HepG2 (cell line): ENCODE results near the gene ZNF506. TPM values are rescaled to one million over a fixed set of nuclear protein-coding genes. Genes with fewer than 3 reads are reported as not detected.

Experiments used
- CSRNP1 ChIP-seq: sonication (generic); formaldehyde crosslinking; IDR thresholded peaks from 2 replicates; pipeline ENCODE4 v1.8.1; 2023; ENCODE audit warnings: mild to moderate bottlenecking, missing genetic modification reagents
- FOXA1 ChIP-seq, 2 experiments: fragments of 450-650 bp in 1 of 2; sonication (generic) in 1 of 2; formaldehyde crosslinking in 1 of 2; IDR thresholded peaks; 2 replicates each; pipeline versions ENCODE4 v1.4.0 to v1.6.1; 2016 to 2020; ENCODE audit warnings: missing genetic modification reagents in 1 of 2
- HCFC1 ChIP-seq: fragments of 150-350 bp; IDR thresholded peaks from 2 replicates; pipeline ENCODE4 v1.6.1; 2014; ENCODE audit warnings: low read depth, low read length
- HIVEP1 ChIP-seq: sonication (generic); formaldehyde crosslinking; IDR thresholded peaks from 2 replicates; pipeline ENCODE4 v1.4.0; 2020; ENCODE audit warnings: mild to moderate bottlenecking, missing genetic modification reagents
- KLF11 ChIP-seq: IDR thresholded peaks from 2 replicates; pipeline ENCODE4 v1.6.1; 2016; ENCODE audit warnings: missing compliant biosample characterization
- ZNF121 ChIP-seq: sonication (generic); formaldehyde crosslinking; IDR thresholded peaks from 2 replicates; pipeline ENCODE4 v1.5.0; 2020; ENCODE audit warnings: mild to moderate bottlenecking, missing genetic modification reagents
- ZNF24 ChIP-seq: fragments of 450-650 bp; IDR thresholded peaks from 2 replicates; pipeline ENCODE4 v1.6.1; 2017; ENCODE audit warnings: antibody characterized with exemption, mild to moderate bottlenecking
- ZNF337 ChIP-seq: sonication (generic); formaldehyde crosslinking; IDR thresholded peaks from 2 replicates; pipeline ENCODE4 v1.5.1; 2020; ENCODE audit warnings: missing genetic modification reagents, low read depth, mild to moderate bottlenecking, borderline replicate concordance
- ZNF746 ChIP-seq: sonication (generic); formaldehyde crosslinking; IDR thresholded peaks from 2 replicates; pipeline ENCODE4 v1.8.0; 2022; ENCODE audit warnings: mild to moderate bottlenecking, missing genetic modification reagents
- ZNF777 ChIP-seq: sonication (generic); formaldehyde crosslinking; IDR thresholded peaks from 2 replicates; pipeline ENCODE4 v1.4.0; 2020; ENCODE audit warnings: missing genetic modification reagents
- ZNF883 ChIP-seq: sonication (generic); formaldehyde crosslinking; IDR thresholded peaks from 2 replicates; pipeline ENCODE4 v1.5.1; 2020; ENCODE audit warnings: mild to moderate bottlenecking, missing genetic modification reagents; ENCODE audit errors: not compliant biosample characterization
- ZSCAN25 ChIP-seq: sonication (generic); formaldehyde crosslinking; IDR thresholded peaks from 2 replicates; pipeline ENCODE4 v1.8.0; 2022; ENCODE audit warnings: mild to moderate bottlenecking, missing genetic modification reagents
- polyA plus RNA-seq, 8 experiments: library from polyadenylated mRNA; depleted of rRNA in 3 of 8; stranded (reverse) in 7 of 8; unstranded in 1 of 8; fragments of >200 nt; fragmentation: Illumina TruSeq in 4 of 8; extraction: Trizol in 4 of 8; gene quantifications; 2 replicates each; pipeline versions ENCODE4 v1.2.1 to v1.2.3, GENCODE V29; 2011 to 2016; ENCODE audit warnings: low read depth in 4 of 8, missing spikeins in 1 of 8, mixed read lengths in 1 of 8; ENCODE audit not compliant: insufficient read depth in 1 of 8
- total RNA-seq, 5 experiments: library from RNA; depleted of rRNA; stranded (reverse); fragments of >200 nt; fragmentation: Illumina TruSeq; extraction: Trizol; gene quantifications; 2 replicates each; pipeline ENCODE4 v1.2.3, GENCODE V29; 2016; ENCODE audit warnings: low read depth in 1 of 5
- TF ChIP-seq, protein P1 (sequence below): sonication (generic); formaldehyde crosslinking; IDR thresholded peaks from 2 replicates; pipeline ENCODE4 v1.4.0; 2020; ENCODE audit warnings: mild to moderate bottlenecking, missing genetic modification reagents
- TF ChIP-seq, protein P2 (sequence below): sonication (generic); formaldehyde crosslinking; IDR thresholded peaks from 2 replicates; pipeline ENCODE4 v1.4.0; 2020; ENCODE audit warnings: missing genetic modification reagents
- TF ChIP-seq, protein P3 (sequence below): sonication (generic); formaldehyde crosslinking; IDR thresholded peaks from 2 replicates; pipeline ENCODE4 v1.5.0; 2020; ENCODE audit warnings: mild to moderate bottlenecking, missing genetic modification reagents, borderline replicate concordance

The ZNF506 gene
- total and polyA plus RNA-seq, 2 of the 13 experiments (the other 11 are each of a cell fraction or from before 2014, with no cell fraction given): not detected

DNA sequence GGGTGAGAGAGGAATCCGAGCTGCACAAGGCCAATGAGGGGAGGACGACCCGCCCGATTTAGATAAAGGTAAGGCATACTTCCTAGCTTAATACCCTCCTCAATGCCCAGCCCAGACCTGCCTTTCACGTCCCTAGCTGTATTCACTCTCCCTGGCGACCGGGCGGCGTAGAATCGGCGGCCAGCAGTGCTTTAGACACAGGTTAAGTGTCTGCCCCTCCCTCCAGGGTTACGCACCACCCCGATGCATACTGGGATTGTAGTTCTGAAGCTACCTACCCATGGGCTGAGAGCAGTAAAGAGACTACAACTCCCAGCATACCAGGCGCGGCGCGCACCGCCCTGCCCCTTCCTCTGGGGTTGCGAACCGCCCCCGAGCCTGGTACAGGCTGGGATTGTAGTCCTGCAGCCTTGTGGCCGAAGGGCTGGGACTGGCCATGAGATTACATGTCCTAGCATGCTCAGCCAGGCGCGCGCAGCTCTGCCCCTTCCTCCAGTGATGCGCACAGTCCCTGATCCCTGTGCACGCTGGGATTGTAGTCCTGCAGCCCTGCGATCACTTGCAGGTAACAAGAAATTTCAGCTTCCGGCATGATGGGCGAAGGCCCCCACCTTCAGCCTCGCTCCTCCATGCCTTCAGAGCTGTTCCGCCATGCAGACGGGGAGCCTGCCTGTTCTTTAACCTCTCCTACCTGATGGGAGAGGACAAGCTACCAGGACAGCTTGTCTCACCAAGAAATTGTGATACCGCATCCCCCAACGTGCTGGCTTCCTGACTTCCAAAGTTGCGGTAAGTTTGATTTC, 45.1 kb downstream of the ZNF506 start (continued):
- TF ChIP-seq ZNF883: no peak
- TF ChIP-seq FOXA1 (IDR thresholded peaks at IDR 0.05): no peak
- 0 out of 2 replicates have a peak, but pooled peaks have one; percentile 14 for TF ChIP-seq FOXA1 (CRISPR knock-in tag; IDR thresholded peaks at IDR 0.05)
- 0 out of 2 replicates have a peak, but pooled peaks have one; percentile 36 for TF ChIP-seq ZNF777 (CRISPR knock-in tag)
- TF ChIP-seq, protein P1, sequence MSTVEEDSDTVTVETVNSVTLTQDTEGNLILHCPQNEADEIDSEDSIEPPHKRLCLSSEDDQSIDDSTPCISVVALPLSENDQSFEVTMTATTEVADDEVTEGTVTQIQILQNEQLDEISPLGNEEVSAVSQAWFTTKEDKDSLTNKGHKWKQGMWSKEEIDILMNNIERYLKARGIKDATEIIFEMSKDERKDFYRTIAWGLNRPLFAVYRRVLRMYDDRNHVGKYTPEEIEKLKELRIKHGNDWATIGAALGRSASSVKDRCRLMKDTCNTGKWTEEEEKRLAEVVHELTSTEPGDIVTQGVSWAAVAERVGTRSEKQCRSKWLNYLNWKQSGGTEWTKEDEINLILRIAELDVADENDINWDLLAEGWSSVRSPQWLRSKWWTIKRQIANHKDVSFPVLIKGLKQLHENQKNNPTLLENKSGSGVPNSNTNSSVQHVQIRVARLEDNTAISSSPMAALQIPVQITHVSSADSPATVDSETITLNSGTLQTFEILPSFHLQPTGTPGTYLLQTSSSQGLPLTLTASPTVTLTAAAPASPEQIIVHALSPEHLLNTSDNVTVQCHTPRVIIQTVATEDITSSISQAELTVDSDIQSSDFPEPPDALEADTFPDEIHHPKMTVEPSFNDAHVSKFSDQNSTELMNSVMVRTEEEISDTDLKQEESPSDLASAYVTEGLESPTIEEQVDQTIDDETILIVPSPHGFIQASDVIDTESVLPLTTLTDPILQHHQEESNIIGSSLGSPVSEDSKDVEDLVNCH (CRISPR knock-in tag): no peak
- 0 out of 2 replicates have a peak, but pooled peaks have one; percentile 67 for TF ChIP-seq CSRNP1 (CRISPR knock-in tag)
- TF ChIP-seq, protein P2, sequence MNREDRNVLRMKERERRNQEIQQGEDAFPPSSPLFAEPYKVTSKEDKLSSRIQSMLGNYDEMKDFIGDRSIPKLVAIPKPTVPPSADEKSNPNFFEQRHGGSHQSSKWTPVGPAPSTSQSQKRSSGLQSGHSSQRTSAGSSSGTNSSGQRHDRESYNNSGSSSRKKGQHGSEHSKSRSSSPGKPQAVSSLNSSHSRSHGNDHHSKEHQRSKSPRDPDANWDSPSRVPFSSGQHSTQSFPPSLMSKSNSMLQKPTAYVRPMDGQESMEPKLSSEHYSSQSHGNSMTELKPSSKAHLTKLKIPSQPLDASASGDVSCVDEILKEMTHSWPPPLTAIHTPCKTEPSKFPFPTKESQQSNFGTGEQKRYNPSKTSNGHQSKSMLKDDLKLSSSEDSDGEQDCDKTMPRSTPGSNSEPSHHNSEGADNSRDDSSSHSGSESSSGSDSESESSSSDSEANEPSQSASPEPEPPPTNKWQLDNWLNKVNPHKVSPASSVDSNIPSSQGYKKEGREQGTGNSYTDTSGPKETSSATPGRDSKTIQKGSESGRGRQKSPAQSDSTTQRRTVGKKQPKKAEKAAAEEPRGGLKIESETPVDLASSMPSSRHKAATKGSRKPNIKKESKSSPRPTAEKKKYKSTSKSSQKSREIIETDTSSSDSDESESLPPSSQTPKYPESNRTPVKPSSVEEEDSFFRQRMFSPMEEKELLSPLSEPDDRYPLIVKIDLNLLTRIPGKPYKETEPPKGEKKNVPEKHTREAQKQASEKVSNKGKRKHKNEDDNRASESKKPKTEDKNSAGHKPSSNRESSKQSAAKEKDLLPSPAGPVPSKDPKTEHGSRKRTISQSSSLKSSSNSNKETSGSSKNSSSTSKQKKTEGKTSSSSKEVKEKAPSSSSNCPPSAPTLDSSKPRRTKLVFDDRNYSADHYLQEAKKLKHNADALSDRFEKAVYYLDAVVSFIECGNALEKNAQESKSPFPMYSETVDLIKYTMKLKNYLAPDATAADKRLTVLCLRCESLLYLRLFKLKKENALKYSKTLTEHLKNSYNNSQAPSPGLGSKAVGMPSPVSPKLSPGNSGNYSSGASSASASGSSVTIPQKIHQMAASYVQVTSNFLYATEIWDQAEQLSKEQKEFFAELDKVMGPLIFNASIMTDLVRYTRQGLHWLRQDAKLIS (CRISPR knock-in tag): 0 out of 2 replicates have a peak, but pooled peaks have one; percentile 45
- TF ChIP-seq ZNF121: no peak
- TF ChIP-seq, protein P3, sequence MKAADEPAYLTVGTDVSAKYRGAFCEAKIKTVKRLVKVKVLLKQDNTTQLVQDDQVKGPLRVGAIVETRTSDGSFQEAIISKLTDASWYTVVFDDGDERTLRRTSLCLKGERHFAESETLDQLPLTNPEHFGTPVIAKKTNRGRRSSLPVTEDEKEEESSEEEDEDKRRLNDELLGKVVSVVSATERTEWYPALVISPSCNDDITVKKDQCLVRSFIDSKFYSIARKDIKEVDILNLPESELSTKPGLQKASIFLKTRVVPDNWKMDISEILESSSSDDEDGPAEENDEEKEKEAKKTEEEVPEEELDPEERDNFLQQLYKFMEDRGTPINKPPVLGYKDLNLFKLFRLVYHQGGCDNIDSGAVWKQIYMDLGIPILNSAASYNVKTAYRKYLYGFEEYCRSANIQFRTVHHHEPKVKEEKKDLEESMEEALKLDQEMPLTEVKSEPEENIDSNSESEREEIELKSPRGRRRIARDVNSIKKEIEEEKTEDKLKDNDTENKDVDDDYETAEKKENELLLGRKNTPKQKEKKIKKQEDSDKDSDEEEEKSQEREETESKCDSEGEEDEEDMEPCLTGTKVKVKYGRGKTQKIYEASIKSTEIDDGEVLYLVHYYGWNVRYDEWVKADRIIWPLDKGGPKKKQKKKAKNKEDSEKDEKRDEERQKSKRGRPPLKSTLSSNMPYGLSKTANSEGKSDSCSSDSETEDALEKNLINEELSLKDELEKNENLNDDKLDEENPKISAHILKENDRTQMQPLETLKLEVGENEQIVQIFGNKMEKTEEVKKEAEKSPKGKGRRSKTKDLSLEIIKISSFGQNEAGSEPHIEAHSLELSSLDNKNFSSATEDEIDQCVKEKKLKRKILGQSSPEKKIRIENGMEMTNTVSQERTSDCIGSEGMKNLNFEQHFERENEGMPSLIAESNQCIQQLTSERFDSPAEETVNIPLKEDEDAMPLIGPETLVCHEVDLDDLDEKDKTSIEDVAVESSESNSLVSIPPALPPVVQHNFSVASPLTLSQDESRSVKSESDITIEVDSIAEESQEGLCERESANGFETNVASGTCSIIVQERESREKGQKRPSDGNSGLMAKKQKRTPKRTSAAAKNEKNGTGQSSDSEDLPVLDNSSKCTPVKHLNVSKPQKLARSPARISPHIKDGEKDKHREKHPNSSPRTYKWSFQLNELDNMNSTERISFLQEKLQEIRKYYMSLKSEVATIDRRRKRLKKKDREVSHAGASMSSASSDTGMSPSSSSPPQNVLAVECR (CRISPR knock-in tag): peak; percentile 94; the same call in 1 of the 2 replicates
- 0 out of 2 replicates have a peak, but pooled peaks have one; percentile 45 for TF ChIP-seq HIVEP1
- no peak for TF ChIP-seq ZNF337
- TF ChIP-seq KLF11 (CRISPR knock-in tag): no peak
- TF ChIP-seq ZNF24: no peak
- TF ChIP-seq ZSCAN25 (CRISPR knock-in tag): no peak; the same call in 1 of the 2 replicates
- no peak for TF ChIP-seq ZNF746 (CRISPR knock-in tag)
- peak; percentile 96 for TF ChIP-seq HCFC1
